HepG2 (cell line): ENCODE measurements around the gene ANKHD1. TPM values are rescaled to one million over a fixed set of nuclear protein-coding genes. Genes with fewer than 3 reads are reported as not detected.

ENCODE experiments used
- CBX5 ChIP-seq: sonication (generic); formaldehyde crosslinking; IDR thresholded peaks from 2 replicates; pipeline ENCODE4 v1.4.0; 2020; ENCODE audit warnings: missing genetic modification reagents, borderline replicate concordance
- CCDC6 ChIP-seq: sonication (generic); formaldehyde crosslinking; IDR thresholded peaks from 2 replicates; pipeline ENCODE4 v1.8.1; 2022; ENCODE audit warnings: mild to moderate bottlenecking, missing genetic modification reagents, moderate library complexity
- CREM ChIP-seq, 2 experiments: sonication (generic) in 1 of 2; formaldehyde crosslinking in 1 of 2; IDR thresholded peaks; 2 replicates each; pipeline versions ENCODE4 v1.4.0 to v1.6.1; 2016 to 2020; ENCODE audit warnings: antibody characterized with exemption in 1 of 2, mild to moderate bottlenecking in 1 of 2, missing genetic modification reagents in 1 of 2
- MEIS1 ChIP-seq: sonication (generic); formaldehyde crosslinking; IDR thresholded peaks from 2 replicates; pipeline ENCODE4 v1.9.0; 2021; ENCODE audit warnings: mild to moderate bottlenecking, missing genetic modification reagents, moderate library complexity, borderline replicate concordance
- MYPOP ChIP-seq: sonication (generic); formaldehyde crosslinking; IDR thresholded peaks from 2 replicates; pipeline ENCODE4 v1.8.1; 2023; ENCODE audit warnings: mild to moderate bottlenecking, moderate library complexity, missing genetic modification reagents
- PAF1 ChIP-seq: IDR thresholded peaks from 2 replicates; pipeline ENCODE4 v1.6.1; 2016; ENCODE audit warnings: missing genetic modification reagents, missing compliant biosample characterization
- PHF20 ChIP-seq: sonication (generic); formaldehyde crosslinking; IDR thresholded peaks from 2 replicates; pipeline ENCODE4 v1.5.0; 2020; ENCODE audit warnings: mild to moderate bottlenecking, missing genetic modification reagents
- PLRG1 ChIP-seq: fragments of 450-650 bp; conservative IDR thresholded peaks from 2 replicates; pipeline ENCODE4 v1.6.1; 2016
- REL ChIP-seq: sonication (generic); formaldehyde crosslinking; conservative IDR thresholded peaks from 2 replicates; pipeline ENCODE4 v1.8.0; 2022; ENCODE audit warnings: mild to moderate bottlenecking, missing genetic modification reagents, moderate library complexity
- TFDP1 ChIP-seq: IDR thresholded peaks from 2 replicates; pipeline ENCODE4 v1.6.1; 2016; ENCODE audit warnings: missing compliant biosample characterization, missing genetic modification reagents, borderline replicate concordance
- TOPORS ChIP-seq: sonication (generic); formaldehyde crosslinking; IDR thresholded peaks from 2 replicates; pipeline ENCODE4 v1.8.0; 2023; ENCODE audit warnings: mild to moderate bottlenecking, missing genetic modification reagents
- UBTF ChIP-seq: sonication (generic); formaldehyde crosslinking; IDR thresholded peaks from 2 replicates; pipeline ENCODE4 v1.4.0; 2020; ENCODE audit warnings: mild to moderate bottlenecking, missing genetic modification reagents
- YEATS4 ChIP-seq: sonication (generic); formaldehyde crosslinking; IDR thresholded peaks from 2 replicates; pipeline ENCODE4 v1.4.0; 2020; ENCODE audit warnings: missing genetic modification reagents, borderline replicate concordance
- ZBTB39 ChIP-seq: sonication (generic); formaldehyde crosslinking; IDR thresholded peaks from 2 replicates; pipeline ENCODE4 v1.5.0; 2020; ENCODE audit warnings: missing genetic modification reagents
- ZNF180 ChIP-seq: sonication (generic); formaldehyde crosslinking; IDR thresholded peaks from 2 replicates; pipeline ENCODE4 v1.4.0; 2020; ENCODE audit warnings: low read depth, missing genetic modification reagents, borderline replicate concordance
- ZNF317 ChIP-seq: sonication (generic); formaldehyde crosslinking; IDR thresholded peaks from 2 replicates; pipeline ENCODE4 v1.5.0; 2020; ENCODE audit warnings: mild to moderate bottlenecking, missing genetic modification reagents
- ZNF543 ChIP-seq: sonication (generic); formaldehyde crosslinking; IDR thresholded peaks from 2 replicates; pipeline ENCODE4 v1.4.0; 2020; ENCODE audit warnings: mild to moderate bottlenecking, missing genetic modification reagents
- ZNF614 ChIP-seq: IDR thresholded peaks from 2 replicates; pipeline ENCODE4 v1.6.1; 2018; ENCODE audit warnings: missing biosample characterization, missing genetic modification reagents, inconsistent platforms, borderline replicate concordance
- ZNF615 ChIP-seq: sonication (generic); formaldehyde crosslinking; IDR thresholded peaks from 2 replicates; pipeline ENCODE4 v1.5.0; 2020; ENCODE audit warnings: mild to moderate bottlenecking, missing genetic modification reagents, borderline replicate concordance
- ZNF674 ChIP-seq: sonication (generic); formaldehyde crosslinking; IDR thresholded peaks from 2 replicates; pipeline ENCODE4 v1.5.0; 2020; ENCODE audit warnings: low read depth, mild to moderate bottlenecking, missing genetic modification reagents
- ZNF788 ChIP-seq: sonication (generic); formaldehyde crosslinking; IDR thresholded peaks from 2 replicates; pipeline ENCODE4 v1.5.0; 2020; ENCODE audit warnings: mild to moderate bottlenecking, missing genetic modification reagents, borderline replicate concordance
- ZNF792 ChIP-seq: IDR thresholded peaks from 2 replicates; pipeline ENCODE4 v1.6.1; 2016
- ZSCAN31 ChIP-seq: sonication (generic); formaldehyde crosslinking; IDR thresholded peaks from 2 replicates; pipeline ENCODE4 v1.5.0; 2020; ENCODE audit warnings: low read depth, mild to moderate bottlenecking, missing genetic modification reagents
- polyA plus RNA-seq, 8 experiments: library from polyadenylated mRNA; depleted of rRNA in 3 of 8; stranded (reverse) in 7 of 8; unstranded in 1 of 8; fragments of >200 nt; fragmentation: Illumina TruSeq in 4 of 8; extraction: Trizol in 4 of 8; gene quantifications; 2 replicates each; pipeline versions ENCODE4 v1.2.1 to v1.2.3, GENCODE V29; 2011 to 2016; ENCODE audit warnings: low read depth in 4 of 8, missing spikeins in 1 of 8, mixed read lengths in 1 of 8; ENCODE audit not compliant: insufficient read depth in 1 of 8
- total RNA-seq, 5 experiments: library from RNA; depleted of rRNA; stranded (reverse); fragments of >200 nt; fragmentation: Illumina TruSeq; extraction: Trizol; gene quantifications; 2 replicates each; pipeline ENCODE4 v1.2.3, GENCODE V29; 2016; ENCODE audit warnings: low read depth in 1 of 5

Gene ANKHD1
- total and polyA plus RNA-seq, 2 of the 13 experiments (the other 11 are each of a cell fraction or from before 2014, with no cell fraction given) = 69.9 to 82.0 TPM

- TF ChIP-seq UBTF (CRISPR knock-in tag) = peak; percentile 70
- no peak; the same call in 1 of the 2 replicates for TF ChIP-seq REL (CRISPR knock-in tag)
- TF ChIP-seq ZNF614 = no peak
- TF ChIP-seq TOPORS = no peak
- TF ChIP-seq CREM (IDR thresholded peaks at IDR 0.05) = no peak
- TF ChIP-seq CREM (CRISPR knock-in tag; IDR thresholded peaks at IDR 0.05) = no peak
- no peak for TF ChIP-seq PLRG1
- TF ChIP-seq ZSCAN31 (CRISPR knock-in tag) = no peak
- TF ChIP-seq ZNF615 (CRISPR knock-in tag) = no peak
- TF ChIP-seq MYPOP (CRISPR knock-in tag) = no peak
- no peak for TF ChIP-seq ZNF180 (CRISPR knock-in tag)
- no peak for TF ChIP-seq PAF1 (CRISPR knock-in tag)
- TF ChIP-seq TFDP1 = peak; percentile 51; the same call in 1 of the 2 replicates
- TF ChIP-seq ZNF792 (CRISPR knock-in tag) = 0 out of 2 replicates have a peak, but pooled peaks have one; percentile 30
- TF ChIP-seq ZNF543 = 0 out of 2 replicates have a peak, but pooled peaks have one; percentile 71
- TF ChIP-seq ZBTB39 (CRISPR knock-in tag) = 0 out of 2 replicates have a peak, but pooled peaks have one; percentile 5
- TF ChIP-seq PHF20 (CRISPR knock-in tag) = no peak
- TF ChIP-seq MEIS1 (CRISPR knock-in tag) = 0 out of 2 replicates have a peak, but pooled peaks have one; percentile 8
- 0 out of 2 replicates have a peak, but pooled peaks have one; percentile 18 for TF ChIP-seq ZNF788 (CRISPR knock-in tag)
- TF ChIP-seq CBX5 (CRISPR knock-in tag) = peak; percentile 40; the same call in 1 of the 2 replicates
- TF ChIP-seq ZNF674 (CRISPR knock-in tag) = no peak
- TF ChIP-seq CCDC6 = 0 out of 2 replicates have a peak, but pooled peaks have one; percentile 41
- TF ChIP-seq YEATS4 (CRISPR knock-in tag) = peak; percentile 55; the same call in 1 of the 2 replicates
- 0 out of 2 replicates have a peak, but pooled peaks have one; percentile 10 for TF ChIP-seq ZNF317 (CRISPR knock-in tag)
Measured at GRCh38 chr5:140402258-140403074, 833 bp downstream of the ANKHD1 start (continued).
